Transverse colon (tissue), 4 donors: ENCODE results near the gene CACNG5.

Source experiments
- EP300 ChIP-seq: sonication (generic); formaldehyde crosslinking; IDR thresholded peaks from one replicate; pipeline ENCODE4 v1.6.1; 2017; ENCODE audit warnings: antibody characterized with exemption, low read depth
- POLR2A ChIP-seq: fragments of 450-650 bp; IDR thresholded peaks from one replicate; pipeline ENCODE4 v1.6.1; 2016; ENCODE audit warnings: antibody characterized with exemption, mild to moderate bottlenecking, moderate library complexity
- POLR2AphosphoS5 ChIP-seq, 3 donors: sonication (generic); formaldehyde crosslinking; IDR thresholded peaks; one replicate each; pipeline ENCODE4 v1.6.1; 2016; ENCODE audit warnings: antibody characterized with exemption in 3 of 3
- TF ChIP-seq, protein P1 (sequence below), 5 experiments: fragments of 200-600 bp in 3 of 5; fragments of 450-650 bp in 2 of 5; sonication (generic) in 3 of 5; IDR thresholded peaks; 1 replicate in 2 of 5; 2 replicates in 3 of 5; pipeline ENCODE4 v1.5.1; 2016 to 2017; ENCODE audit warnings: antibody characterized with exemption in 5 of 5, inconsistent platforms in 3 of 5, mild to moderate bottlenecking in 2 of 5, moderate library complexity in 1 of 5

DNA sequence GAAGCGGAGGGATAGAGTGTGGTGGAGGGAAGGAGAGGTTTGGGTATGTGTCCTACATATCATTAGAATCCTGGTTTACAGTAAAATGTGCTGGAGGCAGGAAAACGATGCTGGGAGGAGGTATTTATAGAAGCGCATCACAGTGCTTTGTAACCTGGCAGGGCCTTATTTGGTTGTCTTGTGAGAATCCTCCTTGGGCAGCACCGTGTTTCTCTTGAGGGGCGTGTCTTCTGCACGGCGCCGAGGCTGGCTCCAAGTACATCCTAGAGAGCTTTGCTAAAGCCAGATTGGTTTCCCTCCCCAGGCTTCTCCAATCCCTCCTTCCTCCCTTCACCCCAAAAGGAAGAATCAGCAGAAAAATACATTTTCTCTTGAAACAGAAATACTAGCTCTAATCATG lies 24.4 kb downstream of the CACNG5 start:
- TF ChIP-seq, protein P1, sequence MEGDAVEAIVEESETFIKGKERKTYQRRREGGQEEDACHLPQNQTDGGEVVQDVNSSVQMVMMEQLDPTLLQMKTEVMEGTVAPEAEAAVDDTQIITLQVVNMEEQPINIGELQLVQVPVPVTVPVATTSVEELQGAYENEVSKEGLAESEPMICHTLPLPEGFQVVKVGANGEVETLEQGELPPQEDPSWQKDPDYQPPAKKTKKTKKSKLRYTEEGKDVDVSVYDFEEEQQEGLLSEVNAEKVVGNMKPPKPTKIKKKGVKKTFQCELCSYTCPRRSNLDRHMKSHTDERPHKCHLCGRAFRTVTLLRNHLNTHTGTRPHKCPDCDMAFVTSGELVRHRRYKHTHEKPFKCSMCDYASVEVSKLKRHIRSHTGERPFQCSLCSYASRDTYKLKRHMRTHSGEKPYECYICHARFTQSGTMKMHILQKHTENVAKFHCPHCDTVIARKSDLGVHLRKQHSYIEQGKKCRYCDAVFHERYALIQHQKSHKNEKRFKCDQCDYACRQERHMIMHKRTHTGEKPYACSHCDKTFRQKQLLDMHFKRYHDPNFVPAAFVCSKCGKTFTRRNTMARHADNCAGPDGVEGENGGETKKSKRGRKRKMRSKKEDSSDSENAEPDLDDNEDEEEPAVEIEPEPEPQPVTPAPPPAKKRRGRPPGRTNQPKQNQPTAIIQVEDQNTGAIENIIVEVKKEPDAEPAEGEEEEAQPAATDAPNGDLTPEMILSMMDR (IDR thresholded peaks at IDR 0.05) = no peak
- no peak for TF ChIP-seq POLR2AphosphoS5 (IDR thresholded peaks at IDR 0.05)
- no peak for TF ChIP-seq EP300
- TF ChIP-seq POLR2A = no peak
